ENCODE data around the gene TBC1D5. TPM values are rescaled to one million over a fixed set of nuclear protein-coding genes. Genes with fewer than 3 reads are reported as not detected.

TBC1D5 gene
- polyA plus RNA-seq, 2 of the 4 experiments (the other 2 are of a cell fraction) = 36.7 to 72.2 TPM

DNA sequence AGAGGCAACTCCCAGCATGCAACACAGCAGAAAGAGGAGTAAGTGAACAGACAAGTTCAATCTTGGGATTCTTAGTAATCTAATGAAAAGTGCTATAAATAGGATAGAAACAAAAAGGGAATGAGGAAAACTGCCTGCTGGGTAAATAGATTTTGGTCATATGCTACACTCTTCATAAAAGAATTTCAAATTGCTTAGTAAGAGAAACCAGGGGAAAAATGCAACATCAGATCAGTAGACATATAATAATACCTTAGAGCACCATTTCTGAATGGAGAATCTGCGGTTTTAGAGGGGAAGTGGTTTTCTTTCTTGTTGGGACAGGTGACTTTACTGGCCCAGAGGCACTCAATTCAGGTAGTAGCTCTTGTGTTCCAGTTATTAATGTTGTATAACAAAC lies 13.4 kb upstream of the TBC1D5 start:
- no peak for FAIRE-seq
- ATAC-seq = no peak

DNA sequence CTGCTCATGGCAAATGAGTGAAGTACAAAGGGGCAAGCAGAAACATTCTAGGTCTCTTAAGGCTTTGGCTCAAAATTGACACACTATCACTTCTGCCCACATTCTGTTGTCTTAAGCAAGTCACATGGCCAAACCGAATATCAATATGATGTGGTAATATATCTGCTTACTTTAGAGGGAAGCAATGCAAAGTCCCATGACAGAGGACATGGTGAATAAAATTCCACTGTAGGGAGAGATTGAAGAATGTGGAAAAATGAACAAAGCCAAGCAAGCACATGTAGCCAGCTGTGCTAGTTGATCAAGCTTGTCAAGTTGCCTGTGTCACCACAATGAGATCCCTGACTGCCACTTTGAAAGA lies 11.2 kb upstream of the TBC1D5 start:
- DNase-seq (ENCODE audit: low read depth in 1 of 2, low spot score in 1 of 2) (no peak), ATAC-seq (no peak), FAIRE-seq (no peak)
- CTCF ChIA-PET = no interaction called here
- WGBS (ENCODE audit: missing lambda C conversion rate) = 48% methylated on average over 1 of the region's 1 CpG
- H3K4me2 ChIP-seq = no peak overlapping the region
- H3K4me1 ChIP-seq = no peaks in the 10 kb centered on the region
- no peak overlapping the region for H3K4me3 ChIP-seq
- H3K27ac ChIP-seq = no peak overlapping the region
- TF ChIP-seq E2F6 (IDR thresholded peaks at IDR 0.05; ENCODE audit: borderline replicate concordance, low read depth) = no peak
- no peak for TF ChIP-seq RNF2 (IDR thresholded peaks at IDR 0.05; ENCODE audit: borderline replicate concordance, low read depth)
- no peak for TF ChIP-seq TFCP2L1 (CRISPR knock-in tag; IDR thresholded peaks at IDR 0.05)
- TF ChIP-seq FOSB (CRISPR knock-in tag; IDR thresholded peaks at IDR 0.05) = no peak
- no peak for TF ChIP-seq POLR2A (IDR thresholded peaks at IDR 0.05; ENCODE audit: low read length)
- no peak for TF ChIP-seq REST (IDR thresholded peaks at IDR 0.05)
- TF ChIP-seq EP300 (IDR thresholded peaks at IDR 0.05) = no peak
- no peak for TF ChIP-seq FOXS1 (CRISPR knock-in tag; IDR thresholded peaks at IDR 0.05)
- no peak for TF ChIP-seq HMGXB4 (CRISPR knock-in tag; IDR thresholded peaks at IDR 0.05; ENCODE audit: borderline replicate concordance)
- TF ChIP-seq RAD21 (conservative IDR thresholded peaks at IDR 0.05 in 1 of 2, IDR thresholded peaks at IDR 0.05 in 1 of 2) = no peak
- TF ChIP-seq, protein P1, sequence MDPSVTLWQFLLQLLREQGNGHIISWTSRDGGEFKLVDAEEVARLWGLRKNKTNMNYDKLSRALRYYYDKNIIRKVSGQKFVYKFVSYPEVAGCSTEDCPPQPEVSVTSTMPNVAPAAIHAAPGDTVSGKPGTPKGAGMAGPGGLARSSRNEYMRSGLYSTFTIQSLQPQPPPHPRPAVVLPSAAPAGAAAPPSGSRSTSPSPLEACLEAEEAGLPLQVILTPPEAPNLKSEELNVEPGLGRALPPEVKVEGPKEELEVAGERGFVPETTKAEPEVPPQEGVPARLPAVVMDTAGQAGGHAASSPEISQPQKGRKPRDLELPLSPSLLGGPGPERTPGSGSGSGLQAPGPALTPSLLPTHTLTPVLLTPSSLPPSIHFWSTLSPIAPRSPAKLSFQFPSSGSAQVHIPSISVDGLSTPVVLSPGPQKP (IDR thresholded peaks at IDR 0.05; ENCODE audit: low read depth, low read length) = no peak
- TF ChIP-seq JUN (IDR thresholded peaks at IDR 0.05) = no peak
- no peak for TF ChIP-seq FOSL2 (IDR thresholded peaks at IDR 0.05)
- TF ChIP-seq FOSL2 (CRISPR knock-in tag; IDR thresholded peaks at IDR 0.05) = no peak
- no peak for TF ChIP-seq KDM1A (IDR thresholded peaks at IDR 0.05; ENCODE audit: low read depth)
- no peak for TF ChIP-seq TP53 (CRISPR knock-in tag; IDR thresholded peaks at IDR 0.05)
- no peak for TF ChIP-seq ESRRA (IDR thresholded peaks at IDR 0.05; ENCODE audit: borderline replicate concordance, low read length)
- TF ChIP-seq, protein P2, sequence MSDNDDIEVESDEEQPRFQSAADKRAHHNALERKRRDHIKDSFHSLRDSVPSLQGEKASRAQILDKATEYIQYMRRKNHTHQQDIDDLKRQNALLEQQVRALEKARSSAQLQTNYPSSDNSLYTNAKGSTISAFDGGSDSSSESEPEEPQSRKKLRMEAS (IDR thresholded peaks at IDR 0.05) = no peak
- TF ChIP-seq MAFK (IDR thresholded peaks at IDR 0.05; ENCODE audit: partially characterized antibody) = no peak
- no peaks in the 10 kb centered on the region for H3K9me3 ChIP-seq
- POLR2A ChIA-PET = interaction anchor here (1.2 kb wide), 1 partner anchor 11 kb away, joined by 4 read pairs; the partner anchor contains the start of gene TBC1D5

More for the DNA sequence above, 13.4 kb upstream of the TBC1D5 start:
- Histone ChIP-seq H3K4me2 (no peak overlapping the region), H3K4me3 (no peak overlapping the region), H3K9me3 (no peaks in the 10 kb centered on the region), H3K27ac (no peak overlapping the region), H3K4me1 (no peaks in the 10 kb centered on the region)
- 76% methylated on average over 1 of the region's 1 CpG for WGBS (ENCODE audit: missing lambda C conversion rate)
- DNase-seq (ENCODE audit: low read depth in 1 of 2, low spot score in 1 of 2) = no peak
- TF ChIP-seq E2F6 (IDR thresholded peaks at IDR 0.05; ENCODE audit: borderline replicate concordance, low read depth) (no peak), CTCF (IDR thresholded peaks at IDR 0.05) (no peak), FOXS1 (CRISPR knock-in tag; IDR thresholded peaks at IDR 0.05) (no peak), GATA3 (IDR thresholded peaks at IDR 0.05; ENCODE audit: borderline replicate concordance) (no peak), ZC3H11A (IDR thresholded peaks at IDR 0.05) (no peak), RCOR1 (IDR thresholded peaks at IDR 0.05; ENCODE audit: low read depth, low read length) (no peak), JUNB (IDR thresholded peaks at IDR 0.05) (no peak), TFCP2L1 (CRISPR knock-in tag; IDR thresholded peaks at IDR 0.05) (no peak), RNF2 (IDR thresholded peaks at IDR 0.05; ENCODE audit: borderline replicate concordance, low read depth) (no peak)
- ChIA-PET POLR2A (no interaction called here), CTCF (interaction anchor here (1.1 kb wide), 1 partner anchor 84 kb away, joined by 3 read pairs; no protein-coding TSS in a partner anchor)

All from A549 (cell line).